Kasumi-1 (cell line): ENCODE measurements around the gene ANKRD36C.
"Not testable (repeated sequence)": the region's sequence is repeated elsewhere in the genome, so short reads cannot be mapped to it uniquely, and the experiment has no call there.

Experiments
- DNase-seq, 2 experiments: peaks; one replicate each; lab custom pipeline; 2025; lab: John Stamatoyannopoulos, UW

Gene ANKRD36C

GRCh38 chr2:96006248-96006647, 14.6 kb upstream of the ANKRD36C start:
- DNase-seq = not testable (repeated sequence)

- DNase-seq = not testable (repeated sequence)
These were observed 1.1 kb upstream of the ANKRD36C start for GRCh38 chr2:95992520-95993272.

- DNase-seq = not testable (repeated sequence)
These were observed 478 bp upstream of the ANKRD36C start for GRCh38 chr2:95992102-95992501.

- DNase-seq = not testable (repeated sequence)
These were observed 740 bp downstream of the ANKRD36C start for GRCh38 chr2:95990884-95991283.

GRCh38 chr2:95951662-95952061, 40.0 kb downstream of the ANKRD36C start:
- DNase-seq = not testable (repeated sequence)

GRCh38 chr2:95948039-95948438, 43.6 kb downstream of the ANKRD36C start:
- not testable (repeated sequence) for DNase-seq

GRCh38 chr2:95939947-95940346, 51.7 kb downstream of the ANKRD36C start:
- not testable (repeated sequence) for DNase-seq

GRCh38 chr2:95930740-95931139, 60.9 kb downstream of the ANKRD36C start:
- not testable (repeated sequence) for DNase-seq

GRCh38 chr2:95917007-95917406, 74.6 kb downstream of the ANKRD36C start:
- not testable (repeated sequence) for DNase-seq

GRCh38 chr2:95915131-95915530, 76.5 kb downstream of the ANKRD36C start:
- DNase-seq = not testable (repeated sequence)

- DNase-seq = not testable (repeated sequence)
These were observed 80.2 kb downstream of the ANKRD36C start for GRCh38 chr2:95911431-95911830.

GRCh38 chr2:95894443-95894842, 97.2 kb downstream of the ANKRD36C start:
- DNase-seq = not testable (repeated sequence)

- DNase-seq = not testable (repeated sequence)
These were observed 123.7 kb downstream of the ANKRD36C start for GRCh38 chr2:95867929-95868328.

- DNase-seq = not testable (repeated sequence)
These were observed 124.5 kb downstream of the ANKRD36C start for GRCh38 chr2:95867047-95867677.

GRCh38 chr2:95862121-95862520, 129.5 kb downstream of the ANKRD36C start:
- not testable (repeated sequence) for DNase-seq

GRCh38 chr2:95836151-95836550, 155.5 kb downstream of the ANKRD36C start:
- no peak for DNase-seq

GRCh38 chr2:95834077-95835013, 157.3 kb downstream of the ANKRD36C start:
- not testable (repeated sequence) for DNase-seq

- not testable (repeated sequence) for DNase-seq
These were observed 167.4 kb downstream of the ANKRD36C start for GRCh38 chr2:95824218-95824617.

GRCh38 chr2:95817521-95817920, 174.1 kb downstream of the ANKRD36C start:
- DNase-seq = not testable (repeated sequence)

- not testable (repeated sequence) for DNase-seq
These were observed 178.3 kb downstream of the ANKRD36C start for GRCh38 chr2:95813311-95813710.

- DNase-seq = no peak
These were observed 191.7 kb downstream of the ANKRD36C start for GRCh38 chr2:95799892-95800291.
